ENCODE results near the gene DPH6.
"Not testable (repeated sequence)": the region's sequence is repeated elsewhere in the genome, so short reads cannot be mapped to it uniquely, and the experiment has no call there.

Gene DPH6

DNA sequence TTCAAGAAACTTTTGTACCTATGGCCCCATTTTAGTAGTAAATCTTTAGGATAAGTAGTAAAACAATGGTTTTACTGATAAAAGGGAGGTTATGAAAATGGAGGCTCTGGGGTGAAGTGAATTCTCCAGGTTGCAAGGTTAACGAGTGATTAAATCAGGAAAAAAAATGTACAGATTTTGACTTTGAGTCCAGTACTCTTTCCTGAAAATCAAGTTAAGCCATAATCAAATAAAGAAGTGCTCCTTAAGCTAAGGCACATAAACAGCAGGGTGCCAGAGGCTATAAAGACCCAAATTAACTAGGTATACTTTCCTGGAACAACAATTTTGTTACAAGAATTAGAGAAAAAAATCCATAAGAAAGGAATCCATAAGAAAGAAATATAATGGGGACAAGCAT lies 114.7 kb downstream of the DPH6 start:
- DNase-seq, result no peak

DNA sequence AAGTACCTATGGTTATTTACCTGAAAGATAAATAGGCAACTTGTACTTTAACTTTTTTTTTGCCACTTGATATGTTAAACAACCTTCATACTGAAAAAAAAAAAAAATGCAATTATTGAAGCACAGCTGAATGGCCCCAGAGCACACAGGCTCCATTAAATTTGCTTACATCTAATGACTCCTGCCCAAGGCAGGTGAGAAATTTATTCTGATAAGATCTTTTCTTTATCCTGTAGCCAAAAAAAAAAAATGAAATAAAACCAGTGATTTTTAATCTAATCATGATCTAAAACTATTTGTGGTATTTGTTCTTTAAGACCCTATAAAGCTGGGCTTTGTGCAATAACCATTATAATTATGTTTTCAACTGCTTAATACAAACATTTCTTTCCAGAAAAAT lies 115.7 kb downstream of the DPH6 start:
- no peak for DNase-seq

DNA sequence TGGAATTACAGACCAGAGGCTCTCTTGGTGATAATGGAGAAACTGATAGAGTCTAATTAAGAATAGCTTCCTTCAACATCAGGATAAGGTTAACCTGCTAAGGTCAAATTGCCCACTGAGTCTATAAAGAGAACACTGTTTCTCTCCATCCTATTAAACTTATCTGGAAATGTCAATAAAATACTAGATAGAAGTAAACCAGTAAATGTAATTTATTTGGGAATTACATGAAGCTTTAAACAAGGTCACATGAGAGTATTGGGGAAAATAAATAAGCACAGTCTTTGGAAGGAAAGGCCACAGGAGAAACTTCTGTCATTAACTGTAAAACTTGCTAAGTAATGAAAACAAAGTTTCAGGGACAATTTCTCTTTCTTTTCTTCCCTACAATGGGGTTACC lies 118.5 kb downstream of the DPH6 start:
- no peak for DNase-seq

DNA sequence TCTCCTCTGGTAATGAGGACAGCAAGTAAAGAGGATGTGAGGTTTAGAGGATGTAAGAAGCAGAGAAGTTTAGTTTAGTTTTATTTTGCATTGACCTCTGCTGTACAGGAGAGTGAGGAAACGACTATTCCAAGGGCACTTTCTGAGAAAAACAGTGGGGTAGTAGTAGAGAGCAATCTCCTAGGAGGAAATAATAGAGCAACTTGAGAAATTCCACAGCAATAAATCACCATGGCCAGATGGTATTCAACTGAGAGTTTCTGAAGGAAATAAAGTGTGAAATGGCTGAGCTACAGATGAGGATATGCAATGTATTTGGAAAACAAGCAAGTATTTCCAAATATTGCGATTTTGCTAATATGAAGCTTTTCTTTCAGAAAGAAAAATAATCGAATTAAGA lies 118.9 kb downstream of the DPH6 start:
- DNase-seq, result no peak

DNA sequence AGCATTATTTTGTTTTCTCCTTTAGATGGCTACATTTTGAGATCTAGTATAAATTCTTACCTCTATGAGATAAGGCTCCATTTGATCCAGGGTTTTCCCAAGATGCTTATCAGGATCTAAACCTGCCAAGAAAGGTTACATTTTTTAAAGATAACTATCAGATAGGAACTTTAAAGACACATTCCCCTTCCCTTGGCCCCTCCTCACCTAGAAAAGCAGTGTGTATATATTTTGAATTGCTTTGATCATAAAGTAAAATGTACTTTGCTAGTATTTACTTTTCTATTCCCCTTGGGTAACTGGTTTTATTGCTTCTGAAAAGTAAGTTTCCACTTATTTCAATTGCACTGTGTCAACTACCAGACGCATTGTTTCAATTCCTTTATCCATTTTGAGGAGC lies 135.2 kb downstream of the DPH6 start:
- no peak for DNase-seq

DNA sequence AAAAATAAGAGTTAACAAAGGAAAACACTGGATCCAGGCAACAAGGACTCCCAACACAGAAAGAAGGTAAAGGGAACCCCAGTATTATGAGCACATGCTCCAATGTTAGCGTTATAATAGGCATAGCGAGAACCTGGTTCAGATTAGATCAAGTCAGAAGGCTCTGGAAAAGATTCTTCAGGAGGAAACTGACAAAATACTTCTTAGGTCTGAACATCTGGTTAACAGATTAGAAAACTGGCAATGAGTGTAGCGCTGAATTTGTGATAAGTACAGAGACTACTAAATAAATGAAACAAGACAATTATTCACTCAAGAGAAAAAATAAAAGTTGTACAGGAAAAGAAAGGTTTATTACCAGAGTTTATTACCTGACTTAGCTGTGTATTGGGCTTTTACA lies 146.1 kb downstream of the DPH6 start:
- DNase-seq, result no peak

DNA sequence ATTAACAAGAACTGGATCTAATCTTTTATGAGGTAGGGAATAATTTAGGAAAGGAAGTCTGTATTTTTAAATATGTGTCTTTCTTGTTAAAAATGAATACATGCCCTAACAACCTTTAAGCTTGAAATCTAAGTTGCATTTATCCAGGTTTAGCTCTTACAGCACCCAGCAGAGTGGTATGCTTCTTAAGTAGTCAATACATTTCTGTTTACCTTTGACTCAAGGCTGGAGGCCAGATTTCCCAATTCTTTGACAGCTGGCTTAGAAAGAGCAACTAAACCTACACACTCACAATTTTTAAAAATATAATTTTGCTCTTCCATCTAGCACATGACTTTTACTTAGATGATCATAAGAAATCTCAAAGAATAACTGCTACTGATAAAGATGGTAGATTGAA lies 148.9 kb downstream of the DPH6 start:
- no peak for DNase-seq

DNA sequence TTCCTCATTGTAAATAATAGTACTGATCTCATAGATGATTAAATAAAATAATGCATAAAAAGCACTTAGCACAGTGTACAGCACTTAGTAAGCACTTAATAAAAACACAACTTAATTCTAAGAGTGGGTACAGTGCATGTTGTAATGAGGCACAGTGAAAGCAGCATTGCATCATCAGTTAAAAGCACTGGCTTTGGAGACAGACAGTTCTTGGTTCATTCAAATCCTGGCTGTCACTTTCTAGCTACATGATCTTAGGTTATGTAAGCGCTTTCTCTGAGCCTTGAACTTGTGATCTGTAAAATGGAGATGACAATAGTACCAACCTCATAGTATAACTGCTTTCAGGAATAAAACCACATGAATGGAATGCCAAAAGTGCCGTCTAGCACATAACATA lies 151.5 kb downstream of the DPH6 start:
- no peak for DNase-seq

DNA sequence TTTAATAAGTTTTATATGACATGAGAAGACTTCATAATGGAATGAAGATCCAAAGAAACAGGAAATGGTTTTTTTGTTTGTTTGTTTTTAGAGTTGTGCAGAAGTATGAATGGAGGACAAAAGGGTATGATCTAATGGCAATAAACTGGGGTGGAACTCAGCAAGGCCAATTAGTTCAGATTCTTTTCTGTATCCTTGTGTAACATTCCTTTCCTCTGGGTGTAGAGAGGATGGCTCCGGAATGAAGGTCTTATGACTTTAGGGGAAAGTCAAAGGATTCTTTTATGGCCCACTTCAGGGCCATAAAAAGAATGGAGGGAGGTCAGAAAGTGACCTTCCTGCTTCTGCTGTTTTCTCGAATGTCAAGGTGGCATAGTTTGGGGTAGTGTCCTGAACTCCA lies 152.6 kb downstream of the DPH6 start:
- no peak for DNase-seq

DNA sequence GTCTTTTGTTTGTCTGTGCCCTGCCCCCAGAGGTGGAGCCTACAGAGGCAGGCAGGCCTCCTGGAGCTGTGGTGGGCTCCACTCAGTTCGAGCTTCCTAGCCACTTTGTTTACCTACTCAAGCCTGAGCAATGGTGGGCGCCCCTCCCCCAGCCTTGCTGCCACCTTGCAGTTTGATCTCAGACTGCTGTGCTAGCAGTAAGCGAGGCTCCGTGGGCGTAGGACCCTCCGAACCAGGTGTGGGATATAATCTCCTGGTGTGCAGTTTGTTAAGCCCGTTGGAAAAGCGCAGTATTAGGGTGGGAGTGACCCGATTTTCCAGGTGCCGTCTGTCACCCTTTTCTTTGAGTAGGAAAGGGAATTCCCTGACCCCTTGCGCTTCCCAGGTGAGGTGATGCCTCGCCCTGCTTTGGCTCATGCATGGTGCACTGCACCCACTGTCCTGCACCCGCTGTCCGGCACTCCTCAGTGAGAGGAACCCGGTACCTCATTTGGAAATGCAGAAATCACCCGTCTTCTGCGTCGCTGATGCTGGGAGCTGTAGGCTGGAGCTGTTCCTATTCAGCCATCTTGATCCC lies 154.5 kb downstream of the DPH6 start:
- DNase-seq, result not testable (repeated sequence)

DNA sequence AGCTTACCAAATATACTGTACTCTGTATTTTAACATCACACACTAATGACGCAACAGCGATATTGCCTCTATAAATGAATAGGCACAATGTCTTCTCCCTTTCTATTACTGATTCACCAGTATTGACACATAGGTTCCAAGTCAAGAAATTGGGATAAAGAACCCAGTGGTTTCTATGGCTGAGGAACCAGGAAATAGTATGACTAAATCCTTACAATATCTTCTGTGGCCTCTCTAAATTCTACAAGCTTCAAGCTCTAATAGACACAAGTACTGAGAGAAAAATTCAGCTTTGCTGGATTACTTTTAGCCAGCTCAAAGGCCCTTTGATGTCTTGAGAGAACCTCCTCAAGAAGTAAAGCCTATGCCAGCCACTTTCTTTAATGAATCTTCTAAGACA lies 162.5 kb downstream of the DPH6 start:
- no peak for DNase-seq

DNA sequence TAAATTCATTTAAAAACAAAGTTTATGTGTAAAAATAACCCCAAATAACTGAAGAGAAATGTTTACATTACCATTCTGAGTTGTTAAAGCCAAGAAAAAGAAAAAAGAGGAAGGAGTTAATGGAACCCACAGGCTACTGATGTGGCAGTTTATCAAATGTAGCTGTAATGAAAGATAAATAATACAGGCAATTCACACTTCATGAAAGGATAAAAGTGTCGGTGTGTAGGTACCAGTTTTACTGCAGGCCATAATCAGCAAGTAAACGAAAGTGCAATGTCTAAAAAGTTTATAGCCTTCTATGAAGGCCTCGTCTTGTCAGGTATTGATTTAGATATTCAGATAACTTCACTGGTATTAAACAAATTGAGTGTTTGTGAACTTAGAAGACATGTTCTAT lies 164.6 kb downstream of the DPH6 start:
- DNase-seq, result no peak

DNA sequence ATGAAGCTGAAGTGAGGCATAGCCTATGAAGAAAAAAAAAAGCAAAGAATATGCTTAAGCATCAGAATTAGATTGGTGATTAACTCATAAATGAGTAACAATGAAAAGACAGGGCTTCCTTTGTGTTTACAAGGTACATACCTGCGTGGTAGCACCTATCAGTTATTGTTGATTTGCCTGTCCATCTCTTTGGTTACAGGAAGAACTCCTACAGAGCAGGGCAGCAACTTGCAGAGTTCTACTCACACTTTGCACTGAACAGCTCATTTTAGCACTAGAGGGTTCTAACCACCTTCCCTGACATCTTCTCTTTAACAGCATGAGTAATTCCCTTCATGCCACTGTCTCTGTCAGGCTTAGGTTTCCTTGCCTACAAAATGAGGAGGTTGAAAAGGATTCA lies 166.0 kb downstream of the DPH6 start:
- no peak for DNase-seq

DNA sequence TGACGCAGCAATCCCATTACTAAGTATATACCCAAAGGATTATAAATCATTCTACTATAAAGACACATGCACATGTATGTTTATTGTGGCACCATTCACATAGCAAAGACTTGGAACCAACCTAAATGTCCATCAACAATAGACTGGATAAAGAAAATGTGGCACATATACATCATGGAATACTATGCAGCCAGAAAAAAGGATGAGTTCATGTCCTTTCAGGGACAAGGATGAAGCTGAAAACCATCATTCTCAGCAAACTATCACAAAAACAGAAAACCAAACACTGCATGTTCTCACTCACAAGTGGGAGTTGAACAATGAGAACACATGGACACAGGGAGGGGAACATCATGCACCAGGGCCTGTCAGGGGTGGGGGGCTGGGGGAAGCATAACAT lies 167.5 kb downstream of the DPH6 start:
- not testable (repeated sequence) for DNase-seq

DNA sequence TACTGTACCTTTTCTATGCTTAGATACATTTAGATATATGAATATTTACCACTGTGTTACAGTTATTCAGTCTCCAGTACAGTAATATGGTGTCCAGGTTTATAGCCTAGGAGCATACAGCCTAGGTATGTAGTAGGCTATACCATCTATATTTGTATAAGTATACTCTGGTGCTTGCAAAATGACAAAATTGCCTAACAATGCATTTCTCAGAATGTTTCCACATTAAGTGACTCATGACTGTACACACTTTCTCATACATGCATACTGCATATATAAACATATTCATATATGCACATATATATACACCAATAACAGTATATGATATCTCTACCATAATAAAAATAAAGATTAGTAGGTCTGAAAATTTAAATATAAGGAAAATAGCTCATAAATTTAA lies 169.3 kb downstream of the DPH6 start:
- no peak for DNase-seq

DNA sequence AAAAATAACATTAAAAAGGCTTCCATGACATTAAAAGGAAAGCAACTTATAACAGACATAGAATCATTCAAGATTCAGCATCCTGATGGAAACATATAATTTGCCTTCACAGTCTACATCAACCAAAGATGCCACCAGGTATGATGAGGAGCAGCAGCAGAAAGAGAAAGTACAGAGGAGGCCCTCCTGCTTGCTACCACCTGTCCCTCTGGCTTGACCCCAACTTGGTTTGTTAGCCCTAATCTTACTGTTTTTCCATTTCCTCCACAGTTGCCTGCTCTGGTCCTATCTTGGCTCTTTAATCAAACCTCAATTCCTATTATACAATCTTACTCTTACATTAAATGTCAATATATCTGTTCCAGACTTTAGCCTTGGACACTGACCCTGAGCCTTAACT lies 171.3 kb downstream of the DPH6 start:
- no peak for DNase-seq

DNA sequence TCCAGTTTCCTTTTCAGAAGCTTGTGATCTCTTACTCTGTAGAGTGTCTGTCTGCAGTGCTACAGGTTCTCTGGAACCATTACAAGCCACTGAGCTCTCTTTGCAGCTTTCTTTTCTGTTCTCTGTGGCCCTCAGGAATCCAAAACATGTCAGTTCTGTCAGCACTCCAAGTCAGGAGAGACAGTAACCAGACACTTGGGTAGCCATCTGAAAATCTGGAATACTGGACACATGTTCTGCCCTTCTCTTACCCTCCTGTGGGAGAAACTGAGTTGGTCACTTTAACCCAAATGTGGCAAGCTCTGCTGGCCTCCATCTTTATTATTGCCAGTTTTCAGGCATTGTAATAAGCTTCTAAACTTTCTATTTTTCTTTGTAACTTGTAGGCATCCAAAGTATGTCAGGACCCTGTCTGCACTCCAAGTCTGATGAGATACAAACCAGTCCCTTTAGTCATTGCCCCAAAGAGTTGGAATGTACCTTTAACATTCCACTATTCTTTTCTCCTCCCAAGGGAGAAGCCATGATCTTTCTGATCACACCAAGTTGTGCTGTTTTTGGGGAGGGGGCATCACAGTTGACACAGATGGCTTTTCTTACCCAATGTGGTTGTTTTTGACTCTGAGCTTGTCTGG lies 183.7 kb downstream of the DPH6 start:
- no peak for DNase-seq

DNA sequence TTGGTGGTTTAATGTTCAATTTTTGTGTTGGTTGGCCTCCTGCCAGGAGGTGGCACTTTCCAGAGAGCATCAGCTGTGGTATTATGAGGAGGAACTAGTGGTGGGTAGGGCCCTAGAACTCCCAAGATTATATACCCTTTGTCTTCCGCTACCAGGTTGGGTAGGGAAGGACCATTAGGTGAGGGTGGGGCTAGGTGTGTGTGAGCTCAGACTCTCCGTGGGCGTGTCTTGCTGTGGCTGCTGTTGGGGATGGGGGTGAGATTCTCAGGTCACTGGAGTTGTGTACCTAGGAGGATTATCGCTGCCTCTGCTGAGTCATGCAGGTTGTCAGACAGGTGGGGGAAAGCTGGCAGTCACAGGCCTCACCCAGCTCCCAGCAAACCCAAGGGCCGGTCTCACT lies 187.1 kb downstream of the DPH6 start:
- no peak for DNase-seq

DNA sequence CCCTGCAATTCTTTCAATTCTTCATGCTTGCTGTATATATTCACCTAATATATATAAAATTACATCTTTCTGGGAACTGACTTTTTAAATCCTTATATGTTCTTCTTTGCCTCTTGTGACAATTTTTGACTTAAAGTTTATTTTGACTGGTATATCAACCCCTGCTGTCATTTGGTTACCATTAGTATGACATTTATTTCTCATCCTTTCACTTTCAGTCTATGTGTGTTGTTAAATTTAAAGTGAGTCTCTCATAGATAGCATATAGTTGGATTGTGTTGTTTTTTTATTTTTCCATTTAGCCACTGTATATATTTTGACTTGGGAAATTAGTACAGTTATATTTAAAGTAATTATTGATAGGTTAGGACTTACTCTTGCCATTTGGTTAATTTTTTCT lies 194.9 kb downstream of the DPH6 start:
- no peak for DNase-seq

DNA sequence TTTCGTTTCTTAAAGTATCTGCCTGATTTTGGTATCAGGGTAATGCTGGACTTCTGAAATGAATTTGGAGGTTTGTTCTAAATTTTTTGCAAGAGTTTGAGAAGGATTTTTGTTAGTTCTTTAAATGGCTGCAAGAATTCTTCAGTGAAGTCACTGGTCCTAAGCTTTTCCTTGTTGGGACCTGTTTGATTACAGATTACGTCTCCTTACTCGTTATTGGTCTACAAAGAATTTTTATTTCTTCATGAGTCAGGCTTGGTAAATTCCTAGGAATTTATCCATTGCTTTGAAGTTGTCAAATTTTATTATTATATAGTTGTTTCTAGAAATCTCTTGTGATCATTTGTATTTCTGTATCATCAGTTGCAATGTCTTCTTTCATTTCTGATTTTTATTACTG lies 196.0 kb downstream of the DPH6 start:
- no peak for DNase-seq

DNA sequence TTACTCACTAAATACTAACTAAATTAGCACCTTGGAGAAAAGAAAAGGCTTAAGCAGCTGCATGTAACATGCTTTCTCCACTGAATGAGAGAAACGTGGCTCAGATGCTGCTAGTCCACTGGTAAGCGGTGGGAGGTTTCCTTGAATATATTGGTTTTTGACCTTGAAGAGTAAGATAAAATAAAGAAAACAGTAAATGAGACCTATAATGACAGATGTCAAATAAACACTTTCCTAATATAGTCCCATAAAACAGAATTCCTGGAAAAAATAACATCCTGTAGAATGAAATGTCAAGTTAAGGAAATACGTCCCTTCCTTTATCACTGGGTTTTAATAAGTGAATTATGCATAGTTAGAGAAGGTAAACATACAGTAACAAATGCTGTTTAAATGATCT lies 215.0 kb downstream of the DPH6 start:
- no peak for DNase-seq

DNA sequence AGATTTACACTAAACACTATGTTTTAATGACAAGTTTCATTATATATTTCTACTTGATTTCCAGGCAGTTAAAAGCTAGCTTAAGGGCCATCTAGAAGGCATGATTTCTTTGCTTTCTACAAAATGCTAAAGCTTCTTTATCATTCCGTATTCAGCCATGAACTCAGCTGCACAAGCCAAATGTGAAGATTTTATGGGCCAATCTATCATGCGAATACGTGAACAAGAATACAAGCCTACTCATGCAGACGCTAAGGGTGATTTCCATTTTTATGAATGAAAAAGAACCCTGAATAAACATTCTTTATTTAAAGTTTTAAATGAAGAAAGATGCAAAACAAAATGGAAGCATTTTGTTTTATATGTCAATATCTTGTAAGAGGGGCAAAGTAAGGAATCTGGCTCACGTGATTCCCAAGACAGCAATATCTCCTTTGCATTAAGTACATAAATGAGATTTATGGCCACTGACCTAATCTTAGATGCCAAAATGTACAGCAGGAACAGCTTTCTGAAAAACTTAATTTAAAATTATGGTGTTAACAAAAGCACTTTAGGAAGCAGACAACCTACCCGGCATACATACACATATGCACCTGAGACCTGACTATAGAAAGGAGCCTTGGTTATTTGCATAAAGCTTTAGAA lies 215.8 kb downstream of the DPH6 start:
- DNase-seq, result no peak

DNA sequence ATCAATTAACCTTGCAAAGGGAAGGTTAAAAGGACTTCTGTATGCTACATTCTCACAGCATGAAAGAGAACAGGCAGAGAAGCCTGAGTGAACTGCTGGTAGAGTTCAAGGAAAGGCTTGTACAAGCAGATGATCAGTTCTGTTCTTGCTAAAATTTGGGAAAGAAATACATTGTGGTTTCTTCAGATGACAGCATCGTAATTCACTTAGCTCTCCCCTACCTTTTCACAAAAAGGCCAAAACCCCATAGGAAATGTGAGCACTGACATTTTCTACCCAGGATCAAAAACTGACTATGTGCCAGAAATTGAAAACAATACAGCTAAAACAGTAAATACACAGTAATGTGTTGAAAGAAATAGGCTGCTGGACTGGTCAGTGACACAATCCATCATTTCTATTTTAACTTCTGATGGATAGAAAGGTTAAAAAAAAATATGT lies 216.4 kb downstream of the DPH6 start:
- DNase-seq, result no peak

DNA sequence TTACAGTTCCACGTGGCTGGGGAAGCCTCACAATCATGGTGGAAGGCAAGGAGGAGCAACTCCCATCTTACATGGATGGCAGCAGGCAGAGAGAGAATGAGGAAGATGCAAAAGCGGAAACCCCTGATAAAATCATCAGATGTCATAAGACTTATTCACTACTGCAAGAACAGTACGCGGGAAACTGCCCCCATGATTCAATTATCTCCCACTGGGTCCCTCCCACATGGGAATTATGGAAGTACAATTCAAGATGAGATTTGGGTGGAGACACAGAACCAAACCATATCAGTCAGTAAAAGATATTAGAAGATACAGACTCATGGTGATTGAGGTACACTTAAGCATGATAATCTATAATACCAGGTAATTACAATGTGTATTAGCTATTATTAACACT lies 217.1 kb downstream of the DPH6 start:
- DNase-seq, result not testable (repeated sequence)

DNA sequence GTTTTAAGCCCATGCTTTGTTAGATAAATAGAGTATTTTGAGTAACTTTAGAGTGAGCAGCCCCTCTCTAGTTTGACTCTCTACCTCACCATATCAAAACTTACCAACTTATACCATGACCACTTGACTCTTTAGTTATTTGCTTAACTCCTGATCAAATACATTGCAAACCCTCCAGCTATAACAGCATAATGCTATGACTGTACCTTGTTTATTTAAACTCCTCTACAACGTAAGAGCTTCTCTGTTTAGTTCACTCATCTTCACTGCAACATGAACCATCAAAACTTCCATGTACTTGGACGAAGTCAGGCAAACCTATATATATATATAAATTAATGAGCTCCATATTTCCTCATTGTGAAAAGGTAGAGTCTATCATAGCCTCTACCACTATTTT lies 218.2 kb downstream of the DPH6 start:
- DNase-seq, result no peak

Data from inflammatory macrophage (primary cell).